Measurements from ENCODE around the gene CFAP43. TPM values are rescaled to one million over a fixed set of nuclear protein-coding genes. Genes with fewer than 3 reads are reported as not detected.

The CFAP43 gene
- total RNA-seq, 1 donor from 2014 or later, result 0.56 TPM

GRCh38 chr10:104232613-104233102 is 494 bp upstream of the CFAP43 start:
- Mint-ChIP-seq H3K4me3 (ENCODE audit: unreplicated experiment) (peak overlapping the region; percentile 96), H3K9me3 (ENCODE audit: unreplicated experiment) (no peaks in the 10 kb centered on the region), H3K27me3 (ENCODE audit: unreplicated experiment) (peaks cover 7% of the 10 kb centered on the region), H3K36me3 (ENCODE audit: low read depth, unreplicated experiment) (peaks cover 4% of the 10 kb centered on the region), H3K4me1 (ENCODE audit: unreplicated experiment) (no peaks in the 10 kb centered on the region), H3K27ac (ENCODE audit: unreplicated experiment) (no peak overlapping the region)
- DNase-seq (ENCODE audit: low spot score), result no peak
- no peak for TF ChIP-seq CTCF (IDR thresholded peaks at IDR 0.05; ENCODE audit: unreplicated experiment)

GRCh38 chr10:104230490-104230889 is 1.7 kb downstream of the CFAP43 start:
- Mint-ChIP-seq H3K9me3 (ENCODE audit: unreplicated experiment) (no peaks in the 10 kb centered on the region), H3K4me1 (ENCODE audit: unreplicated experiment) (no peaks in the 10 kb centered on the region), H3K36me3 (ENCODE audit: low read depth, unreplicated experiment) (peaks cover 4% of the 10 kb centered on the region), H3K27ac (ENCODE audit: unreplicated experiment) (no peak overlapping the region), H3K27me3 (ENCODE audit: unreplicated experiment) (peaks cover 7% of the 10 kb centered on the region), H3K4me3 (ENCODE audit: unreplicated experiment) (no peak overlapping the region)
- no peak for TF ChIP-seq CTCF (IDR thresholded peaks at IDR 0.05; ENCODE audit: unreplicated experiment)
- no peak for DNase-seq (ENCODE audit: low spot score)

- DNase-seq (ENCODE audit: low spot score), result no peak
- Mint-ChIP-seq H3K9me3 (ENCODE audit: unreplicated experiment) (no peaks in the 10 kb centered on the region), H3K27me3 (ENCODE audit: unreplicated experiment) (peaks cover 4% of the 10 kb centered on the region), H3K27ac (ENCODE audit: unreplicated experiment) (no peak overlapping the region), H3K4me1 (ENCODE audit: unreplicated experiment) (no peaks in the 10 kb centered on the region), H3K4me3 (ENCODE audit: unreplicated experiment) (no peak overlapping the region), H3K36me3 (ENCODE audit: low read depth, unreplicated experiment) (no peaks in the 10 kb centered on the region)
- no peak for TF ChIP-seq CTCF (IDR thresholded peaks at IDR 0.05; ENCODE audit: unreplicated experiment)
These were observed 8.9 kb downstream of the CFAP43 start for GRCh38 chr10:104223304-104223703.

- no peaks in the 10 kb centered on the region for H3K36me3 Mint-ChIP-seq (ENCODE audit: low read depth, unreplicated experiment)
- peaks cover 4% of the 10 kb centered on the region for H3K27me3 Mint-ChIP-seq (ENCODE audit: unreplicated experiment)
- no peak overlapping the region for H3K4me3 Mint-ChIP-seq (ENCODE audit: unreplicated experiment)
- DNase-seq (ENCODE audit: low spot score), result no peak
- no peaks in the 10 kb centered on the region for H3K9me3 Mint-ChIP-seq (ENCODE audit: unreplicated experiment)
- H3K27ac Mint-ChIP-seq (ENCODE audit: unreplicated experiment), result no peak overlapping the region
- TF ChIP-seq CTCF (IDR thresholded peaks at IDR 0.05; ENCODE audit: unreplicated experiment), result no peak
- H3K4me1 Mint-ChIP-seq (ENCODE audit: unreplicated experiment), result no peaks in the 10 kb centered on the region
These were observed 11.6 kb downstream of the CFAP43 start for GRCh38 chr10:104220522-104220921.

GRCh38 chr10:104218751-104219150 is 13.4 kb downstream of the CFAP43 start:
- Mint-ChIP-seq H3K4me1 (ENCODE audit: unreplicated experiment) (no peaks in the 10 kb centered on the region), H3K9me3 (ENCODE audit: unreplicated experiment) (no peaks in the 10 kb centered on the region), H3K27me3 (ENCODE audit: unreplicated experiment) (peaks cover 4% of the 10 kb centered on the region)

More at GRCh38 chr10:104218751-104219150, 13.4 kb downstream of the CFAP43 start:
- H3K27ac Mint-ChIP-seq (ENCODE audit: unreplicated experiment), result no peak overlapping the region
- no peaks in the 10 kb centered on the region for H3K36me3 Mint-ChIP-seq (ENCODE audit: low read depth, unreplicated experiment)
- DNase-seq (ENCODE audit: low spot score), result no peak
- H3K4me3 Mint-ChIP-seq (ENCODE audit: unreplicated experiment), result no peak overlapping the region
- no peak for TF ChIP-seq CTCF (IDR thresholded peaks at IDR 0.05; ENCODE audit: unreplicated experiment)
